Measurements from ENCODE around the gene TMEM185B.

DNA sequence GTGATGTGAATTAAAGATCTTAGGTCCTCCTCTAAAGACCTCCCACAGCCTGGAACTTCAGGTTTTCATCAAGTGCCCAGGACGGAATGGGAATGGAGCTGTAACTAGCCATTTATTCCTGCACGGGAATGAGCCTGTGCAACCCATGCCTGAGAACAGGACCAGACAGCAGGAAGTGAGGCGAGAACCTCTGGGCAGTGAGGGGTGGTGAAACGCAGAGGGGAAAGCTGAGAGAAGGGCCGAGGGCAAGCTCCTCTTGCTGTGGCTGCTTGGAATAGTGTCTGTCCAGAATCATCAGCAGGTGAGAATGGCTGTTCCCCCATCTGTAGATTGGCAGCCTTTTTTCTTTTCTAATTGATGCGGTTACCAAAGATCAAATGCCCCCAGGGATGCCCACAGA, 24.7 kb upstream of the TMEM185B start:
- TF ChIP-seq, protein P1, sequence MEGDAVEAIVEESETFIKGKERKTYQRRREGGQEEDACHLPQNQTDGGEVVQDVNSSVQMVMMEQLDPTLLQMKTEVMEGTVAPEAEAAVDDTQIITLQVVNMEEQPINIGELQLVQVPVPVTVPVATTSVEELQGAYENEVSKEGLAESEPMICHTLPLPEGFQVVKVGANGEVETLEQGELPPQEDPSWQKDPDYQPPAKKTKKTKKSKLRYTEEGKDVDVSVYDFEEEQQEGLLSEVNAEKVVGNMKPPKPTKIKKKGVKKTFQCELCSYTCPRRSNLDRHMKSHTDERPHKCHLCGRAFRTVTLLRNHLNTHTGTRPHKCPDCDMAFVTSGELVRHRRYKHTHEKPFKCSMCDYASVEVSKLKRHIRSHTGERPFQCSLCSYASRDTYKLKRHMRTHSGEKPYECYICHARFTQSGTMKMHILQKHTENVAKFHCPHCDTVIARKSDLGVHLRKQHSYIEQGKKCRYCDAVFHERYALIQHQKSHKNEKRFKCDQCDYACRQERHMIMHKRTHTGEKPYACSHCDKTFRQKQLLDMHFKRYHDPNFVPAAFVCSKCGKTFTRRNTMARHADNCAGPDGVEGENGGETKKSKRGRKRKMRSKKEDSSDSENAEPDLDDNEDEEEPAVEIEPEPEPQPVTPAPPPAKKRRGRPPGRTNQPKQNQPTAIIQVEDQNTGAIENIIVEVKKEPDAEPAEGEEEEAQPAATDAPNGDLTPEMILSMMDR (IDR thresholded peaks at IDR 0.05): no peak
- no peak for TF ChIP-seq POLR2A (IDR thresholded peaks at IDR 0.05)

Measured in lower leg skin (tissue), 3 donors.